PC-9 (cell line): ENCODE data around the gene COL23A1.

Experiments used
- CTCF ChIP-seq: fragments of 200-600 bp; sonication (generic); conservative IDR thresholded peaks from 2 replicates; pipeline ENCODE4 v1.6.1; 2017; ENCODE audit warnings: mixed run types, antibody characterized with exemption, mild to moderate bottlenecking, moderate library complexity
- EZH2 ChIP-seq: fragments of 200-600 bp; sonication (generic); IDR thresholded peaks from 2 replicates; pipeline ENCODE4 v1.8.0; 2017; ENCODE audit warnings: antibody characterized with exemption, low read depth

DNA sequence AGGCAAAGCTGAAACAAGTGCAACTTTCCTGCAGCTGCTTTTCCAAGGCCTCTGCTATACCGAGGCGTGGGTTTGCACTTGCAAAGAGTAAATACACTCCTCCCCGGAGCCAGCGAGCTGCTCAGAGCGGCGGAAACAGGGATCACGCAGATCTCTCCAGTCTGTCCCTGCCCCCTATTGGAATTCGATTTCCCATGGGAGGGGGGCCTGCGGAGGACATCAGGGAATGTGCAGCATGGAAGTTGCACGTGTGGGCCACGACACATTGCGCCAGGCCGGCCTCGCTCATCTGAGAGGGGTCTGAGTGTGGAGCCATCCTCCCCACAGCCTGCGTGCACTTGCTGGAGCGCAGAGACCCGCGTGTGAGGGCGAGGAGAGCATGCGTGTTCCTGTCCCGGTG, 253.3 kb downstream of the COL23A1 start:
- no peak for TF ChIP-seq CTCF
- TF ChIP-seq EZH2 = no peak
